ENCODE data around the gene FAM111A.

FAM111A gene

DNA sequence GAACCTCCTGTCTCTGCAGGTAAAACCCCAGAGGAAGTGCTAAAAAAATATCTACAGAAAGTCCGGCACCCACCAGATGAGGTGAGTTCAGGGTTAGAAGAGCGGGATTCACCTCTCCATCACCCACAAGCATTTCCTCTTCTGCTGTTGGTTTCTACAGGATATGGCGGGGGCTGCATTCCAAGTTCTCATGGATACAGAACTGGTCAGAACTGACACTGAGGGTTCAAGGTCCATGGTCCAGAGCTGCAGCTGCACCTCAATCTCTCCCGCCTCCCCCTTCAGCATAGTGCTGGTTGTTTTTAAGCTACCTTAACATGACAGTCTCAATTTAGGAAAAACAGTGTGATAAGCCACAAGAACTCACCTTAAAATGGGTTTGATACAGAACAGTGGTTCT is 48.4 kb downstream of the FAM111A start:
- no peaks in the 10 kb centered on the region for H3K9me2 ChIP-seq (replicated peaks; ENCODE audit: insufficient read depth, low read length)
- no peaks in the 10 kb centered on the region for H3K36me3 ChIP-seq (replicated peaks; ENCODE audit: insufficient read depth, low read length)
- H2AFZ ChIP-seq (ENCODE audit: low read length), result no peak overlapping the region
- H3K27ac ChIP-seq (ENCODE audit: low read length), result no peak overlapping the region
- no peak overlapping the region for H3K9ac ChIP-seq (ENCODE audit: low read length)
- H3K9me3 ChIP-seq (replicated peaks; ENCODE audit: insufficient read depth, low read length), result no peaks in the 10 kb centered on the region
- H3F3A ChIP-seq (ENCODE audit: insufficient read depth, low read length), result no peaks in the 10 kb centered on the region
- no peak overlapping the region for H3K4me2 ChIP-seq (ENCODE audit: low read depth, low read length)
- H3K4me1 ChIP-seq (ENCODE audit: low read length), result no peaks in the 10 kb centered on the region
- H3K4me3 ChIP-seq (ENCODE audit: low read length), result no peak overlapping the region
- H3K79me2 ChIP-seq (ENCODE audit: low read length), result no peaks in the 10 kb centered on the region
- H4K20me1 ChIP-seq (ENCODE audit: insufficient read depth, low read length), result no peaks in the 10 kb centered on the region
- no peak for DNase-seq
- H3K27me3 ChIP-seq (replicated peaks; ENCODE audit: insufficient read depth, low read length), result no peaks in the 10 kb centered on the region
- no peak for TF ChIP-seq EZH2 (optimal IDR thresholded peaks at IDR 0.05; ENCODE audit: low read depth, low read length)
- TF ChIP-seq, protein P1, sequence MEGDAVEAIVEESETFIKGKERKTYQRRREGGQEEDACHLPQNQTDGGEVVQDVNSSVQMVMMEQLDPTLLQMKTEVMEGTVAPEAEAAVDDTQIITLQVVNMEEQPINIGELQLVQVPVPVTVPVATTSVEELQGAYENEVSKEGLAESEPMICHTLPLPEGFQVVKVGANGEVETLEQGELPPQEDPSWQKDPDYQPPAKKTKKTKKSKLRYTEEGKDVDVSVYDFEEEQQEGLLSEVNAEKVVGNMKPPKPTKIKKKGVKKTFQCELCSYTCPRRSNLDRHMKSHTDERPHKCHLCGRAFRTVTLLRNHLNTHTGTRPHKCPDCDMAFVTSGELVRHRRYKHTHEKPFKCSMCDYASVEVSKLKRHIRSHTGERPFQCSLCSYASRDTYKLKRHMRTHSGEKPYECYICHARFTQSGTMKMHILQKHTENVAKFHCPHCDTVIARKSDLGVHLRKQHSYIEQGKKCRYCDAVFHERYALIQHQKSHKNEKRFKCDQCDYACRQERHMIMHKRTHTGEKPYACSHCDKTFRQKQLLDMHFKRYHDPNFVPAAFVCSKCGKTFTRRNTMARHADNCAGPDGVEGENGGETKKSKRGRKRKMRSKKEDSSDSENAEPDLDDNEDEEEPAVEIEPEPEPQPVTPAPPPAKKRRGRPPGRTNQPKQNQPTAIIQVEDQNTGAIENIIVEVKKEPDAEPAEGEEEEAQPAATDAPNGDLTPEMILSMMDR (IDR thresholded peaks at IDR 0.05; ENCODE audit: low read length), result no peak
- no peak for TF ChIP-seq EZH2phosphoT487 (IDR thresholded peaks at IDR 0.05; ENCODE audit: low read length)

GRCh38 chr11:59191890-59192289 is 49.2 kb downstream of the FAM111A start:
- H3K27me3 ChIP-seq (replicated peaks; ENCODE audit: insufficient read depth, low read length), result no peaks in the 10 kb centered on the region
- TF ChIP-seq, protein P1 (IDR thresholded peaks at IDR 0.05; ENCODE audit: low read length), result no peak
- no peak for TF ChIP-seq EZH2 (optimal IDR thresholded peaks at IDR 0.05; ENCODE audit: low read depth, low read length)
- no peak for TF ChIP-seq EZH2phosphoT487 (IDR thresholded peaks at IDR 0.05; ENCODE audit: low read length)
- DNase-seq, result no peak
- no peaks in the 10 kb centered on the region for H3K9me3 ChIP-seq (replicated peaks; ENCODE audit: insufficient read depth, low read length)
- no peak overlapping the region for H3K9ac ChIP-seq (ENCODE audit: low read length)
- H3K4me2 ChIP-seq (ENCODE audit: low read depth, low read length), result no peak overlapping the region
- no peak overlapping the region for H3K27ac ChIP-seq (ENCODE audit: low read length)
- H3F3A ChIP-seq (ENCODE audit: insufficient read depth, low read length), result no peaks in the 10 kb centered on the region
- no peak overlapping the region for H3K4me3 ChIP-seq (ENCODE audit: low read length)
- H3K9me2 ChIP-seq (replicated peaks; ENCODE audit: insufficient read depth, low read length), result no peaks in the 10 kb centered on the region
- H4K20me1 ChIP-seq (ENCODE audit: insufficient read depth, low read length), result no peaks in the 10 kb centered on the region
- no peak overlapping the region for H2AFZ ChIP-seq (ENCODE audit: low read length)
- H3K4me1 ChIP-seq (ENCODE audit: low read length), result no peaks in the 10 kb centered on the region
- no peaks in the 10 kb centered on the region for H3K36me3 ChIP-seq (replicated peaks; ENCODE audit: insufficient read depth, low read length)
- no peaks in the 10 kb centered on the region for H3K79me2 ChIP-seq (ENCODE audit: low read length)

DNA sequence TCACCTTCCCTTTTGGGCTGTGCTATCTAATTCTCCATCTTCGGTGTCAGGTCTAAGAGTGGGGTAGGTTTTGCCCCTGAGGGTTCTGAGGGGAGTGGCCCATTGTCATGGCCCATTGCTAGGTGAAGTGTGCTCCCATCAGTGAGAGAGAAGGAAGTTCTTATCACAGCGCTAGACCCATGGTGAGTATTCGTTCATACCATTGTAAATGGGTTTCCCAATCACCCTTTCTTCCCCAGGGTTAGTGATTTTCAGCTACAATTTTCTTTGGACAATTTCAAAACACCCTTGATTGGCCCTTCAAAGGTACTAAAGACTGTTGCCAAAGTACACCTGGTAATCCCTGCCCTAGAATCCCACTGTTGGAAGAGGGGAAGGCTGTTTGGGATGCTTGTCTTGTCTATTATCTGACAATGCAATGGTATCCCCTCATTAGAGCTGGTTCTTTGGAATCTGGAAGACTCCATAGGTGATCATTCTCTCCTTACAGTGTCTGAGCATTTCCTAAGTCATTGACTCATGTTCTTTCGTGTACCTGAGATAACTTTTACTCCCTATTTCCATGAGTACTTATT is 49.9 kb downstream of the FAM111A start:
- H3K36me3 ChIP-seq (replicated peaks; ENCODE audit: insufficient read depth, low read length), result no peaks in the 10 kb centered on the region
- DNase-seq, result no peak

More for the DNA sequence above, 49.9 kb downstream of the FAM111A start:
- no peaks in the 10 kb centered on the region for H3K4me1 ChIP-seq (ENCODE audit: low read length)
- no peak overlapping the region for H2AFZ ChIP-seq (ENCODE audit: low read length)
- TF ChIP-seq, protein P1 (IDR thresholded peaks at IDR 0.05; ENCODE audit: low read length), result no peak
- TF ChIP-seq EZH2 (optimal IDR thresholded peaks at IDR 0.05; ENCODE audit: low read depth, low read length) (no peak), EZH2phosphoT487 (IDR thresholded peaks at IDR 0.05; ENCODE audit: low read length) (no peak)
- no peaks in the 10 kb centered on the region for H3K27me3 ChIP-seq (replicated peaks; ENCODE audit: insufficient read depth, low read length)
- no peaks in the 10 kb centered on the region for H4K20me1 ChIP-seq (ENCODE audit: insufficient read depth, low read length)
- no peaks in the 10 kb centered on the region for H3K9me3 ChIP-seq (replicated peaks; ENCODE audit: insufficient read depth, low read length)
- no peak overlapping the region for H3K4me2 ChIP-seq (ENCODE audit: low read depth, low read length)
- no peak overlapping the region for H3K9ac ChIP-seq (ENCODE audit: low read length)
- no peaks in the 10 kb centered on the region for H3K9me2 ChIP-seq (replicated peaks; ENCODE audit: insufficient read depth, low read length)
- no peak overlapping the region for H3K27ac ChIP-seq (ENCODE audit: low read length)
- no peaks in the 10 kb centered on the region for H3F3A ChIP-seq (ENCODE audit: insufficient read depth, low read length)
- H3K4me3 ChIP-seq (ENCODE audit: low read length), result no peak overlapping the region
- no peaks in the 10 kb centered on the region for H3K79me2 ChIP-seq (ENCODE audit: low read length)
